Measurements from ENCODE around the gene UXS1. TPM values are rescaled to one million over a fixed set of nuclear protein-coding genes. Genes with fewer than 3 reads are reported as not detected.

UXS1 gene
- total RNA-seq, 1 experiment from 2014 or later, result 44.7 TPM

GRCh38 chr2:106158871-106159270 is 35.2 kb downstream of the UXS1 start (continued):
- TF ChIP-seq, protein P1, sequence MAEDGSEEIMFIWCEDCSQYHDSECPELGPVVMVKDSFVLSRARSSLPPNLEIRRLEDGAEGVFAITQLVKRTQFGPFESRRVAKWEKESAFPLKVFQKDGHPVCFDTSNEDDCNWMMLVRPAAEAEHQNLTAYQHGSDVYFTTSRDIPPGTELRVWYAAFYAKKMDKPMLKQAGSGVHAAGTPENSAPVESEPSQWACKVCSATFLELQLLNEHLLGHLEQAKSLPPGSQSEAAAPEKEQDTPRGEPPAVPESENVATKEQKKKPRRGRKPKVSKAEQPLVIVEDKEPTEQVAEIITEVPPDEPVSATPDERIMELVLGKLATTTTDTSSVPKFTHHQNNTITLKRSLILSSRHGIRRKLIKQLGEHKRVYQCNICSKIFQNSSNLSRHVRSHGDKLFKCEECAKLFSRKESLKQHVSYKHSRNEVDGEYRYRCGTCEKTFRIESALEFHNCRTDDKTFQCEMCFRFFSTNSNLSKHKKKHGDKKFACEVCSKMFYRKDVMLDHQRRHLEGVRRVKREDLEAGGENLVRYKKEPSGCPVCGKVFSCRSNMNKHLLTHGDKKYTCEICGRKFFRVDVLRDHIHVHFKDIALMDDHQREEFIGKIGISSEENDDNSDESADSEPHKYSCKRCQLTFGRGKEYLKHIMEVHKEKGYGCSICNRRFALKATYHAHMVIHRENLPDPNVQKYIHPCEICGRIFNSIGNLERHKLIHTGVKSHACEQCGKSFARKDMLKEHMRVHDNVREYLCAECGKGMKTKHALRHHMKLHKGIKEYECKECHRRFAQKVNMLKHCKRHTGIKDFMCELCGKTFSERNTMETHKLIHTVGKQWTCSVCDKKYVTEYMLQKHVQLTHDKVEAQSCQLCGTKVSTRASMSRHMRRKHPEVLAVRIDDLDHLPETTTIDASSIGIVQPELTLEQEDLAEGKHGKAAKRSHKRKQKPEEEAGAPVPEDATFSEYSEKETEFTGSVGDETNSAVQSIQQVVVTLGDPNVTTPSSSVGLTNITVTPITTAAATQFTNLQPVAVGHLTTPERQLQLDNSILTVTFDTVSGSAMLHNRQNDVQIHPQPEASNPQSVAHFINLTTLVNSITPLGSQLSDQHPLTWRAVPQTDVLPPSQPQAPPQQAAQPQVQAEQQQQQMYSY (CRISPR knock-in tag; IDR thresholded peaks at IDR 0.05), result no peak
- TF ChIP-seq, protein P2, sequence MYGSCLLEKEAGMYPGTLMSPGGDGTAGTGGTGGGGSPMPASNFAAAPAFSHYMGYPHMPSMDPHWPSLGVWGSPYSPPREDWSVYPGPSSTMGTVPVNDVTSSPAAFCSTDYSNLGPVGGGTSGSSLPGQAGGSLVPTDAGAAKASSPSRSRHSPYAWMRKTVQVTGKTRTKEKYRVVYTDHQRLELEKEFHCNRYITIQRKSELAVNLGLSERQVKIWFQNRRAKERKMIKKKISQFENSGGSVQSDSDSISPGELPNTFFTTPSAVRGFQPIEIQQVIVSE (CRISPR knock-in tag; IDR thresholded peaks at IDR 0.05; ENCODE audit: borderline replicate concordance), result no peak
- TF ChIP-seq GABPB1 (CRISPR knock-in tag; IDR thresholded peaks at IDR 0.05) (no peak), SMAD4 (CRISPR knock-in tag; IDR thresholded peaks at IDR 0.05) (no peak), NFYB (CRISPR knock-in tag; conservative IDR thresholded peaks at IDR 0.05; ENCODE audit: low read depth) (no peak)
- TF ChIP-seq, protein P3, sequence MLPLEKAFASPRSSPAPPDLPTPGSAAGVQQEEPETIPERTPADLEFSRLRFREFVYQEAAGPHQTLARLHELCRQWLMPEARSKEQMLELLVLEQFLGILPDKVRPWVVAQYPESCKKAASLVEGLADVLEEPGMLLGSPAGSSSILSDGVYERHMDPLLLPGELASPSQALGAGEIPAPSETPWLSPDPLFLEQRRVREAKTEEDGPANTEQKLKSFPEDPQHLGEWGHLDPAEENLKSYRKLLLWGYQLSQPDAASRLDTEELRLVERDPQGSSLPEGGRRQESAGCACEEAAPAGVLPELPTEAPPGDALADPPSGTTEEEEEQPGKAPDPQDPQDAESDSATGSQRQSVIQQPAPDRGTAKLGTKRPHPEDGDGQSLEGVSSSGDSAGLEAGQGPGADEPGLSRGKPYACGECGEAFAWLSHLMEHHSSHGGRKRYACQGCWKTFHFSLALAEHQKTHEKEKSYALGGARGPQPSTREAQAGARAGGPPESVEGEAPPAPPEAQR (CRISPR knock-in tag; IDR thresholded peaks at IDR 0.05), result no peak
- TF ChIP-seq, protein P4, sequence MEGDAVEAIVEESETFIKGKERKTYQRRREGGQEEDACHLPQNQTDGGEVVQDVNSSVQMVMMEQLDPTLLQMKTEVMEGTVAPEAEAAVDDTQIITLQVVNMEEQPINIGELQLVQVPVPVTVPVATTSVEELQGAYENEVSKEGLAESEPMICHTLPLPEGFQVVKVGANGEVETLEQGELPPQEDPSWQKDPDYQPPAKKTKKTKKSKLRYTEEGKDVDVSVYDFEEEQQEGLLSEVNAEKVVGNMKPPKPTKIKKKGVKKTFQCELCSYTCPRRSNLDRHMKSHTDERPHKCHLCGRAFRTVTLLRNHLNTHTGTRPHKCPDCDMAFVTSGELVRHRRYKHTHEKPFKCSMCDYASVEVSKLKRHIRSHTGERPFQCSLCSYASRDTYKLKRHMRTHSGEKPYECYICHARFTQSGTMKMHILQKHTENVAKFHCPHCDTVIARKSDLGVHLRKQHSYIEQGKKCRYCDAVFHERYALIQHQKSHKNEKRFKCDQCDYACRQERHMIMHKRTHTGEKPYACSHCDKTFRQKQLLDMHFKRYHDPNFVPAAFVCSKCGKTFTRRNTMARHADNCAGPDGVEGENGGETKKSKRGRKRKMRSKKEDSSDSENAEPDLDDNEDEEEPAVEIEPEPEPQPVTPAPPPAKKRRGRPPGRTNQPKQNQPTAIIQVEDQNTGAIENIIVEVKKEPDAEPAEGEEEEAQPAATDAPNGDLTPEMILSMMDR (IDR thresholded peaks at IDR 0.05), result no peak

- no peak overlapping the region for H3K27ac Mint-ChIP-seq
- ATAC-seq (no peak), DNase-seq (ENCODE audit: low spot score) (no peak)
- peaks cover 51% of the 10 kb centered on the region for H3K36me3 Mint-ChIP-seq
- H3K4me1 Mint-ChIP-seq, result peaks cover 10% of the 10 kb centered on the region
- H3K27me3 Mint-ChIP-seq (ENCODE audit: low read depth), result no peaks in the 10 kb centered on the region
- H3K9me3 Mint-ChIP-seq, result no peaks in the 10 kb centered on the region
- H3K4me3 Mint-ChIP-seq, result no peak overlapping the region
- CTCF ChIA-PET, result interaction anchor here (1.1 kb wide), 1 partner anchor 9 kb away, joined by 3 read pairs; no protein-coding TSS in a partner anchor
- POLR2A ChIA-PET, result no interaction called here
- TF ChIP-seq, protein P5, sequence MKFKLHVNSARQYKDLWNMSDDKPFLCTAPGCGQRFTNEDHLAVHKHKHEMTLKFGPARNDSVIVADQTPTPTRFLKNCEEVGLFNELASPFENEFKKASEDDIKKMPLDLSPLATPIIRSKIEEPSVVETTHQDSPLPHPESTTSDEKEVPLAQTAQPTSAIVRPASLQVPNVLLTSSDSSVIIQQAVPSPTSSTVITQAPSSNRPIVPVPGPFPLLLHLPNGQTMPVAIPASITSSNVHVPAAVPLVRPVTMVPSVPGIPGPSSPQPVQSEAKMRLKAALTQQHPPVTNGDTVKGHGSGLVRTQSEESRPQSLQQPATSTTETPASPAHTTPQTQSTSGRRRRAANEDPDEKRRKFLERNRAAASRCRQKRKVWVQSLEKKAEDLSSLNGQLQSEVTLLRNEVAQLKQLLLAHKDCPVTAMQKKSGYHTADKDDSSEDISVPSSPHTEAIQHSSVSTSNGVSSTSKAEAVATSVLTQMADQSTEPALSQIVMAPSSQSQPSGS (CRISPR knock-in tag; IDR thresholded peaks at IDR 0.05; ENCODE audit: borderline replicate concordance, low read depth), result no peak
- TF ChIP-seq FOXJ3 (CRISPR knock-in tag; IDR thresholded peaks at IDR 0.05; ENCODE audit: borderline replicate concordance), result no peak
- TF ChIP-seq, protein P6, sequence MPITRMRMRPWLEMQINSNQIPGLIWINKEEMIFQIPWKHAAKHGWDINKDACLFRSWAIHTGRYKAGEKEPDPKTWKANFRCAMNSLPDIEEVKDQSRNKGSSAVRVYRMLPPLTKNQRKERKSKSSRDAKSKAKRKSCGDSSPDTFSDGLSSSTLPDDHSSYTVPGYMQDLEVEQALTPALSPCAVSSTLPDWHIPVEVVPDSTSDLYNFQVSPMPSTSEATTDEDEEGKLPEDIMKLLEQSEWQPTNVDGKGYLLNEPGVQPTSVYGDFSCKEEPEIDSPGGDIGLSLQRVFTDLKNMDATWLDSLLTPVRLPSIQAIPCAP (CRISPR knock-in tag; IDR thresholded peaks at IDR 0.05), result no peak
- TF ChIP-seq, protein P7, sequence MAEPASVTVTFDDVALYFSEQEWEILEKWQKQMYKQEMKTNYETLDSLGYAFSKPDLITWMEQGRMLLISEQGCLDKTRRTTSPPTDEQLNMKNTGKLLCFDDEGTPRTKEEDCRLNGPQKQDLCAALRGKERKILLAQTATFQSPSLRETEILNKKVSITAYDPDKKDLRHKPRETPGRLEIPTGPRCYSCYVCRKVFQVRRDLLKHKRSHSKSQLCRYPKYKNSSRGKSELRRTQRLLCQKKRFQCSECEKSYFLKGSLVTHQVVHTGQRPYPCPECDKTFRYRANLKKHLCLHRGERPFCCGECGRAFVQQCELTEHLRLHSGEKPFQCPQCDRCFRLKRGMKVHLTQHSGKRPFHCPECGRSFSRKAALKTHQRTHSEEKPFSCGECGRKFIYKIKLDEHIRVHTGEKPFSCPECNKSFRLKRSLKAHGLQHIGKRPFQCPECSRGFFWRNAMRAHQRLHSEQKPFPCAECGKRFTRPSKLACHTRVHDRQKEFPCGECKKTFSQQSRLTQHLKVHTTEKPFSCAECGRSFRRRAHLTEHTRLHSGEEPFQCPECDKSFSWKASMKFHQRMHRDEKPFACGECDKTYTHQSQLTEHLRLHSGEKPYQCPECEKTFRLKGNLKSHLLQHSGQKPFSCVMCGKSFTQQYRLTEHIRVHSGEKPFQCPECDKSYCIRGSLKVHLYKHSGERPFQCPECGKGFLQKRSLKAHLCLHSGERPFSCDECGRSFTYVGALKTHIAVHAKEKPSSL (CRISPR knock-in tag; conservative IDR thresholded peaks at IDR 0.05), result no peak
- TF ChIP-seq FOXK1 (CRISPR knock-in tag; IDR thresholded peaks at IDR 0.05), result no peak
- TF ChIP-seq EMX1 (CRISPR knock-in tag; IDR thresholded peaks at IDR 0.05), result no peak
- no peak for TF ChIP-seq ZNF317 (CRISPR knock-in tag; IDR thresholded peaks at IDR 0.05; ENCODE audit: borderline replicate concordance, low read depth)
- no peak for TF ChIP-seq ZNF263 (CRISPR knock-in tag; IDR thresholded peaks at IDR 0.05; ENCODE audit: low read depth)
- no peak for TF ChIP-seq ZNF232 (CRISPR knock-in tag; IDR thresholded peaks at IDR 0.05)
- TF ChIP-seq, protein P8, sequence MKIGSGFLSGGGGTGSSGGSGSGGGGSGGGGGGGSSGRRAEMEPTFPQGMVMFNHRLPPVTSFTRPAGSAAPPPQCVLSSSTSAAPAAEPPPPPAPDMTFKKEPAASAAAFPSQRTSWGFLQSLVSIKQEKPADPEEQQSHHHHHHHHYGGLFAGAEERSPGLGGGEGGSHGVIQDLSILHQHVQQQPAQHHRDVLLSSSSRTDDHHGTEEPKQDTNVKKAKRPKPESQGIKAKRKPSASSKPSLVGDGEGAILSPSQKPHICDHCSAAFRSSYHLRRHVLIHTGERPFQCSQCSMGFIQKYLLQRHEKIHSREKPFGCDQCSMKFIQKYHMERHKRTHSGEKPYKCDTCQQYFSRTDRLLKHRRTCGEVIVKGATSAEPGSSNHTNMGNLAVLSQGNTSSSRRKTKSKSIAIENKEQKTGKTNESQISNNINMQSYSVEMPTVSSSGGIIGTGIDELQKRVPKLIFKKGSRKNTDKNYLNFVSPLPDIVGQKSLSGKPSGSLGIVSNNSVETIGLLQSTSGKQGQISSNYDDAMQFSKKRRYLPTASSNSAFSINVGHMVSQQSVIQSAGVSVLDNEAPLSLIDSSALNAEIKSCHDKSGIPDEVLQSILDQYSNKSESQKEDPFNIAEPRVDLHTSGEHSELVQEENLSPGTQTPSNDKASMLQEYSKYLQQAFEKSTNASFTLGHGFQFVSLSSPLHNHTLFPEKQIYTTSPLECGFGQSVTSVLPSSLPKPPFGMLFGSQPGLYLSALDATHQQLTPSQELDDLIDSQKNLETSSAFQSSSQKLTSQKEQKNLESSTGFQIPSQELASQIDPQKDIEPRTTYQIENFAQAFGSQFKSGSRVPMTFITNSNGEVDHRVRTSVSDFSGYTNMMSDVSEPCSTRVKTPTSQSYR (CRISPR knock-in tag; IDR thresholded peaks at IDR 0.05), result no peak
- no peak for TF ChIP-seq PREB (CRISPR knock-in tag; IDR thresholded peaks at IDR 0.05; ENCODE audit: borderline replicate concordance)
Observed at GRCh38 chr2:106158131-106158530, 36.0 kb downstream of the UXS1 start.

Measured in WTC11 (cell line).